Measurements from ENCODE around the gene YPEL5.
A peak's percentile ranks its signal among the peaks of the same experiment; 100 is the strongest.
"Not testable (repeated sequence)": the region's sequence is repeated elsewhere in the genome, so short reads cannot be mapped to it uniquely, and the experiment has no call there.

YPEL5 gene

GRCh38 chr2:30146337-30147195 lies at the start of gene YPEL5:
TSS of gene YPEL5 (plus strand) at chr2:30147007. CDS start at chr2:30156652, 9,645 bp downstream.
- DNase-seq (ENCODE audit: low spot score), result peak; percentile 99

DNA sequence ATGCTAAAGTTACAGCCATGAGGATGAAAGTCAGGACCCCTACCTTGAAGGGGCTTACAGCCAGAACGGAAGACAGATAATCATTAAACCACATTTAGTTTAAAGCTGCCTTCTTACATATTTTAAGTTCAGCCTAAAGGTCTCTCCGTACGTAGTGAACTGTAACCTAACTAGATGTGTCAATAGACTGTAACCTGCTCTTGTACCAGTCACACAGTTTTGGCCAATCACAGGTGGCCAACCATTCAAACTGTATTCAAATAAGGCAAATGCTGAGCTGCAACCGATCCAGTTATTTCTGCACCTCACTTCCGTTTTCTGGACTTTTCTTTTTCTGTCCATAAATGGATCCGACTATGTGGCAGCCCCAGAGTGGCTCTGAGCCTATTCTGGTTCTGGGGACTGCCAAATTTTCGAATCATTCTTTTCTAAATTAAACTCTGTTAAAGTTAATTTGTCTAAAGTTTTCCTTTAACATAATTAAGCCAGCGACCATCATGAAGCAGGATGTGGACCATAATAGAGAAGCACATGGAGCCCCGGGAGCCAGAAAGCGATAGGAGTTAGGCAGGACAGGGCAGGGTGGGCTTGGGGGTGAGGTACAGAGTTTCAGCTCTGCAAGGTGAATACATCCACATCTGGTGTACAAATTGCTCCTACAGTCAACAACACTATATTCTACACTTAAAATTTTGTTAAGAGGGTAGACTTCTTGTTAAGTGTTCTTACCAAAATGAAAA lies 48.4 kb upstream of the YPEL5 start:
- DNase-seq (ENCODE audit: low spot score), result no peak

GRCh38 chr2:30099366-30099765 lies 47.4 kb upstream of the YPEL5 start:
- DNase-seq (ENCODE audit: low spot score), result not testable (repeated sequence)

GRCh38 chr2:30100691-30101090 lies 46.1 kb upstream of the YPEL5 start:
- DNase-seq (ENCODE audit: low spot score), result not testable (repeated sequence)

GRCh38 chr2:30104307-30104706 lies 42.5 kb upstream of the YPEL5 start:
- DNase-seq (ENCODE audit: low spot score), result no peak

- DNase-seq (ENCODE audit: low spot score), result no peak
Measured at GRCh38 chr2:30105556-30105955, 41.3 kb upstream of the YPEL5 start.

GRCh38 chr2:30106543-30106942 lies 40.3 kb upstream of the YPEL5 start:
- DNase-seq (ENCODE audit: low spot score), result no peak

GRCh38 chr2:30108192-30108591 lies 38.6 kb upstream of the YPEL5 start:
- DNase-seq (ENCODE audit: low spot score), result no peak

- no peak for DNase-seq (ENCODE audit: low spot score)
Measured at GRCh38 chr2:30108851-30109250, 38.0 kb upstream of the YPEL5 start.

GRCh38 chr2:30109856-30110255 lies 37.0 kb upstream of the YPEL5 start:
- no peak for DNase-seq (ENCODE audit: low spot score)

DNA sequence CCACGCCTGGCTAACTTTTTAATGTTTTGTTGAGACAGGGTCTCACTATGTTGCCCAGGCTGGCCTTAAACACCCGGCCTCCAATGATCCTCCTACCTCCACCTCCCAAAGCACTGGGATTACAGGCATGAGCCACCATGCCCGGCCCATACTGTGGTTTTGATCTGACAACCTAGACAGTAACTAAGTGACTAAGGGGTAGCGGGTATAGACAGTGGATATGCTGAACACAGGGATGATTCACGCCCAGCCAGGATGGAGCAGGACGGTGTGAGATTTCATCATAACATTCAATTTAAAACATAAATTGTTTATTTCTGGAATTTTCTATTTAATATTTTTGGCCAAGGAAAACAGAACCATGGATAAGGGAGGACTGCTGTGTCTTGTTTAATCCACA lies 36.0 kb upstream of the YPEL5 start:
- no peak for DNase-seq (ENCODE audit: low spot score)

- not testable (repeated sequence) for DNase-seq (ENCODE audit: low spot score)
Measured at GRCh38 chr2:30111186-30111585, 35.6 kb upstream of the YPEL5 start.

DNA sequence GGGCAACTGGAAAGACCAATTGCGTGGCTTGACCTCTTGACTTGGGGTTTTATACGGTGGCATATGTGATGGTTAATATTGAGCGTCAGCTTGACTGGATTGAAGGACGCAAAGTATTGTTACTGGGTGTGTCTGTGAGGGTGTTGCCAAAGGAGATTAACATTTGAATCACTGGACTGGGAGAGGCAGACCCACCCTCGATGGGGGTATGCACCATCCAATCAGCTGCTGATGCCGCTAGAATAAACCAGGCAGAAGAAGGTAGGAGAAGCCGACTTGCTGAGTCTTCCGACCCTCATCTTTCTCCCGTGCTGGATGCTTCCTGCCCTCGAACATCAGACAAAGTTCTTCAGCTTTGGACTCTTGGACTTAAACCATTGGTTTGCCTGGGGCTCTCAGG lies 34.2 kb upstream of the YPEL5 start:
- no peak for DNase-seq (ENCODE audit: low spot score)

- no peak for DNase-seq (ENCODE audit: low spot score)
Measured at GRCh38 chr2:30113617-30114293, 33.1 kb upstream of the YPEL5 start.

GRCh38 chr2:30115141-30115980 lies 31.4 kb upstream of the YPEL5 start:
- peak; percentile 80 for DNase-seq (ENCODE audit: low spot score)

DNA sequence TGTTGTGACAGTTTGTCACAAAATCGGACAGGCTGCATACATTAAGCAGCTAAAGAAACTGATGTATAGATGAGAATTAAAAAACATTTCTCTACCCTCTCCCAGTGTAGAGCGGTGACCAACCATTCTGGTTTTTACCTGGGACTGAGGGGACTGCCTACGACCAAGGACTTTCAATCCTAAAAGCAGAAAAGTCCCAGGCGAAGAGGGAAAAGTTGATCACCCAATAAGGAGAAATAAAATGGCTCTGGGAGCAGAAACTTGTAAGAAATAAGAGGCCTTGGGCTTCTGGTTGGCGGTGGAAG lies 30.9 kb upstream of the YPEL5 start:
- no peak for DNase-seq (ENCODE audit: low spot score)

GRCh38 chr2:30122362-30122761 lies 24.4 kb upstream of the YPEL5 start:
- DNase-seq (ENCODE audit: low spot score), result no peak

DNA sequence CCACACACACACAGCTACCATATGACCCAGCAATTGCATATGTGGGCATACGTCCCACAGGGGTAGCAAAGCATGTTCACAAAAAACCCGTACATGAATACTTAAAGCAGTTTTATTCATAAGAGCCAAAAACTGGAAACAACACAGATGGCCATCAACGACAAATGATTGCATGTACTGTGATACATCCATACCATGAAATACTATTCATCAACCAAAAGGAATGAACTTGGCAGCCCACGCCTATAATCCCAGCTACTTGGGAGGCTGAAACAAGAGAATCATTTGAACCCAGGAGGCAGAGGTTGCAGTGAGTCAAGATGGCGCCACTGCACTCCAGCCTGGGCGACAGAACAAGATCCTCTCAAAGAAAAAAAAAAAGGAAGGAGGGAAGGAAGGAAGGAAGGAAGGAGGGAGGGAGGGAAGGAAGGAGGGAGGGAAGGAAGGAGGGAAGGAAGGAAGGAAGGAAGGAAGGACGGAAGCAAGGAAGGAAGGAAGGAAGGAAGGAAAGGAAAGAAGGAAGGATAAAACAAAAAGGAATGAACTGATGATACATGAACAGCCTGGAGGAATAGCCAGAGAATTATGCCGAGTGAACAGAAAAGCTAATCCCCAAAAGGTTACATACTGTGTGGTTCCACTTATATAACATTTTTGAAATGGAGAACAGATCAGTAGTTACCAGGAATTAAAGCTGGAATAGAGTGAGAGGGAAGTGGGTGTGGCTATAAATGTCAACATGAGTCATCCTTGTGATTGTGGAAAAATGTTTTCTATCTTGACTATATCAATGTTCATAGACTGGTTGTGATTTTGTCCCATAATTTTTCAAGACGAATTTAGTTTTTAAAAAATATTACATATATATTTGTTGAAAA lies 19.6 kb upstream of the YPEL5 start:
- DNase-seq (ENCODE audit: low spot score), result no peak

DNA sequence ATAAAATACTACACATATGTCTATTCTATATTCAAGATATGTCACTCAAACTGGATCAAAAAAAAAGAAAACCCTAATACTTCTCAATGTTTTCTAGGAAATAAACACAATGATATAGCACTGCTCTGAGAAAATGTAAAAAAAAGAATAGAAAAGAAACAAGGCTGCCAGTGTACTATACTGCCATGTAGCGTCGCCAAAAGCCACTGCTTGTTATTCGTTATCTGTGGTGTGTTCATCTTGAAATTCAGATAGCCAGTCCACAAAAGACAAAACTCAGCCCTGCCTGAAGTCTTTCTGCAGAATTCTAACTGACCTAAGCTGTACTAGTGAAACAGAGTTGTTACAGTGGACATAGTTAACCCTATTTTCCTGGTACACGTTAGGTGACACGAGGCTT lies 12.2 kb upstream of the YPEL5 start:
- DNase-seq (ENCODE audit: low spot score), result no peak

GRCh38 chr2:30135541-30135940 lies 11.3 kb upstream of the YPEL5 start:
- no peak for DNase-seq (ENCODE audit: low spot score)

Data from hematopoietic multipotent progenitor cell treated with erythropoietin and hydrocortisone succinate and interleukin-3 and kit ligand, for 17 days (in vitro differentiated cells).